Measurements from ENCODE around the gene CPA2. TPM values are rescaled to one million over a fixed set of nuclear protein-coding genes. Genes with fewer than 3 reads are reported as not detected.

Gene CPA2
- total RNA-seq, 1 donor from 2014 or later: 1.2 TPM

DNA sequence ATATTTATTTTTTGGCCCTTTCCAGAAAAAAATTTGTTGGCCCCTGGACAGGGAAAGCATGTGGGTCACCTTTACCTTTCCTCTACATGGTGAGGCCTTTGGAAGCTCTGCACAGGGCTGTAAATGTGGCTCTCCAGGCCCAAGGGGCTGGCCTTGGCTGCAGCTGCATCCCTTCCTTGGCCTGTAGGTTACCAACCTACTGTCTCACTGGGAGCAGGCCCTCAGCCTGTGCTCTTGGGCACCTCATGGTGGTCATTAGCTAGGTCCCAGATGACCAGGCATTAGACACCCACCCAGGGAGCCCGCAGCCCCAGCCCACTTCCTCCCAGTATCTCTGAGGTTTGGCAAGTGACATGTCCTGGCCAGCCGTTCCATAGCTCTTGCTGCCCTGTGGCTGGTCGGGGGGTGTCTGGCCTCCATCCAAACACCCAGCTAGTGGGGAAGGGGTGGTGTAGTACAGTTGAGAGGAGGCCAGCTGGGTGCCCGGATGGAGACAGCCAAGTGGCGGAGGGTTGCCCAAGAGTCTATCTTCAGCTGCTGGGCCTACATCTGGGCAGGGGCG lies 70.8 kb downstream of the CPA2 start:
- intact Hi-C loops (cut with DNase I): no loop called here
- peak; percentile 20 for ATAC-seq

DNA sequence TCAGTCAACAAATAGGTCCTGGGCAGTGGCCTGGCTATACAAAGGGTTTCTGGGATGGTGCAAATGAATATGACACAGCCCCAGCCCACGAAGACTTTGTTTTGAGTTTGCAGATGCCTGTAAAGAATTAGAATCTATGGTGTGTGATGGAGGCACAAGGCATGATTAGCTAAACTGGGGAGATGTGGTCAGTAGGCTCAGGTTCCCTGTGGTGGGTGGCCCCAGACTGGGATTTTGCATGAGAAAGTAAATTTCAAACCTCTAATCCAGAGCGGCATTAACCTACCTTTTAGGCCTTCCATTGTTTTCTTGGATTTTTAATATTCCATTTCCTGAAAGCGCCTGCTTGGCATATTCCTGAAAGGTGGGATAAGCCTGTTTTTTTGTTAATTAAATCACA lies 71.6 kb downstream of the CPA2 start:
- intact Hi-C loops (cut with DNase I): no loop called here
- ATAC-seq: no peak
- no peak for DNase-seq (ENCODE audit: low spot score)

More for the DNA sequence above, 70.8 kb downstream of the CPA2 start:
- no peak for DNase-seq (ENCODE audit: low spot score)

Other genes with a start within 250 kb of the CPA2 start
- 13.7 TPM for gene ZC3HC1, start 215.5 kb upstream of the CPA2 start, total RNA-seq
- gene KLHDC10, start 196.3 kb upstream of the CPA2 start, total RNA-seq: 35.2 TPM
- gene TMEM209, start 61.5 kb upstream of the CPA2 start, total RNA-seq: 23.9 TPM
- gene SSMEM1, start 59.0 kb upstream of the CPA2 start, total RNA-seq: not detected
- 2.3 TPM for gene CPA4, start 26.3 kb downstream of the CPA2 start, total RNA-seq
- gene CPA5, start 78.0 kb downstream of the CPA2 start, total RNA-seq: not detected
- gene CPA1, start 113.6 kb downstream of the CPA2 start, total RNA-seq: 4.1 TPM
- 11.0 TPM for gene CEP41, start 174.2 kb downstream of the CPA2 start, total RNA-seq
- 72.0 TPM for gene MEST, start 225.2 kb downstream of the CPA2 start, total RNA-seq